Kidney epithelial cell (primary cell): ENCODE data around the gene TRUB2. TPM values are rescaled to one million over a fixed set of nuclear protein-coding genes. Genes with fewer than 3 reads are reported as not detected.

Experiments
- DNase-seq: peaks from one replicate; pipeline ENCODE4 v3.0.0-alpha.2; 2010; ENCODE audit warnings: low read depth
- H3K27me3 ChIP-seq: 2 replicates; pipeline ENCODE4 v1.6.0; 2011; ENCODE audit warnings: low read length; ENCODE audit not compliant: control insufficient read depth, insufficient read depth
- H3K36me3 ChIP-seq: 2 replicates; pipeline ENCODE4 v1.5.1; 2011; ENCODE audit warnings: low read length; ENCODE audit not compliant: control insufficient read depth, insufficient read depth
- H3K4me3 ChIP-seq: 2 replicates; pipeline ENCODE4 v1.5.1; 2011; ENCODE audit warnings: low read depth, mild to moderate bottlenecking, control low read depth, low read length
- CTCF ChIP-seq: IDR thresholded peaks from 2 replicates; pipeline ENCODE4 v1.5.1; 2011; ENCODE audit warnings: mild to moderate bottlenecking, moderate library complexity, low read length, control low read depth, inconsistent platforms; ENCODE audit not compliant: insufficient read depth, poor library complexity, severe bottlenecking
- total RNA-seq: library from RNA; depleted of rRNA; stranded (reverse); fragments of >200 nt; gene quantifications from 2 replicates; pipeline ENCODE4 v1.2.3, GENCODE V29; 2015

The TRUB2 gene
- total RNA-seq, 1 donor from 2014 or later: 24.4 TPM

GRCh38 chr9:128358090-128358489, 35.8 kb upstream of the TRUB2 start:
- TF ChIP-seq CTCF: no peak
- no peaks in the 10 kb centered on the region for H3K27me3 ChIP-seq
- peaks cover 1% of the 10 kb centered on the region for H3K36me3 ChIP-seq
- DNase-seq: no peak
- no peak overlapping the region for H3K4me3 ChIP-seq

- H3K4me3 ChIP-seq: no peak overlapping the region
- TF ChIP-seq CTCF: no peak
- H3K36me3 ChIP-seq: peaks cover 1% of the 10 kb centered on the region
Observed at GRCh38 chr9:128355451-128355850, 33.2 kb upstream of the TRUB2 start.

GRCh38 chr9:128349772-128350171, 27.5 kb upstream of the TRUB2 start:
- H3K36me3 ChIP-seq: peaks cover 1% of the 10 kb centered on the region
- DNase-seq: no peak
- no peak overlapping the region for H3K4me3 ChIP-seq
- no peaks in the 10 kb centered on the region for H3K27me3 ChIP-seq
- no peak for TF ChIP-seq CTCF

More at GRCh38 chr9:128355451-128355850, 33.2 kb upstream of the TRUB2 start:
- H3K27me3 ChIP-seq: no peaks in the 10 kb centered on the region
- no peak for DNase-seq

- DNase-seq: no peak
- no peak overlapping the region for H3K4me3 ChIP-seq
- no peak for TF ChIP-seq CTCF
- H3K27me3 ChIP-seq: no peaks in the 10 kb centered on the region
- peaks cover 1% of the 10 kb centered on the region for H3K36me3 ChIP-seq
Observed at GRCh38 chr9:128349125-128349524, 26.9 kb upstream of the TRUB2 start.

- no peaks in the 10 kb centered on the region for H3K27me3 ChIP-seq
- peaks cover 2% of the 10 kb centered on the region for H3K36me3 ChIP-seq
- TF ChIP-seq CTCF: peak; percentile 2
- H3K4me3 ChIP-seq: no peak overlapping the region
- DNase-seq: no peak
Observed at GRCh38 chr9:128344931-128345605, 22.8 kb upstream of the TRUB2 start.

GRCh38 chr9:128343855-128344254, 21.6 kb upstream of the TRUB2 start:
- no peak for TF ChIP-seq CTCF
- no peak overlapping the region for H3K4me3 ChIP-seq
- no peak for DNase-seq
- H3K27me3 ChIP-seq: no peaks in the 10 kb centered on the region
- peaks cover 2% of the 10 kb centered on the region for H3K36me3 ChIP-seq
